ENCODE results near the gene ABLIM3.

Gene ABLIM3

DNA sequence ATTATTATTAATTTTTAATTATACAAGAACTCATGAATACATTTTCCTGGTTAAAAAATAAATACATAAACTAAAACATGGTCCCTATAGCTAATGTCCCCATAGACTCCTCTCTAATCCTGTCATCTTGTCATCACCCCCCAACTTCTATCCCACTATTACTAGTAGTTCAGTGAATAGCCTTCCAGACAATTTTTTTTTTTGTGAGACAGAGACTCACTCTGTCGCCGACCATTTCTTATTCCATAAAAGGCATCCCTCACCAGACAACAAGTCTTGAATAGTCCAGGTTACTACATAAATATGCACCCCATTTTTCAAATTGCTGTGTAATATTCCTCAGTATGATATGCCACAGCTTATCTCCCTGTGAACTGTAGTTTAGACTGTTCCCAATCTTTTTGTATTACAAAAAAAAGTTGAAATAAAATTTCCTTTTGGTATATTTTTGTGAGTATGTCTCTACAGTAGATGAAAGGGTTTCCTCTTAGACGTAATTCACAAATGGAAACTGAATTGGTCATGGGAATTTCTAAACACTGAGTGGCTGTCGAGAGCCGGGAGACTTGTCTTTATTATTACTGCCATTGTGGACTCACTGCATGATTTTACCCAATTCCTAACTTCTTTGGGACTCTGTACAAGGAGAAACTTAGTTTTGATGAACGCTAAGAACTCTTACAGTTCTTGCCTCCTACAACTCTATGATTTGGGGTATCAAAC lies 6.4 kb upstream of the ABLIM3 start:
- Histone ChIP-seq H3K27me3 (replicated peaks; ENCODE audit: control insufficient read depth, insufficient read depth, low read length) (no peaks in the 10 kb centered on the region), H3K9ac (ENCODE audit: low read length) (peak overlapping the region; percentile 80), H3K4me3 (ENCODE audit: low read length) (no peak overlapping the region), H3K9me3 (ENCODE audit: control insufficient read depth, low read length) (no peaks in the 10 kb centered on the region), H3K36me3 (ENCODE audit: control insufficient read depth, insufficient read depth, low read length, severe bottlenecking) (no peaks in the 10 kb centered on the region), H3K4me1 (ENCODE audit: control insufficient read depth, insufficient read depth, low read length) (peaks cover 64% of the 10 kb centered on the region)
- no peak for DNase-seq (ENCODE audit: low read depth)

DNA sequence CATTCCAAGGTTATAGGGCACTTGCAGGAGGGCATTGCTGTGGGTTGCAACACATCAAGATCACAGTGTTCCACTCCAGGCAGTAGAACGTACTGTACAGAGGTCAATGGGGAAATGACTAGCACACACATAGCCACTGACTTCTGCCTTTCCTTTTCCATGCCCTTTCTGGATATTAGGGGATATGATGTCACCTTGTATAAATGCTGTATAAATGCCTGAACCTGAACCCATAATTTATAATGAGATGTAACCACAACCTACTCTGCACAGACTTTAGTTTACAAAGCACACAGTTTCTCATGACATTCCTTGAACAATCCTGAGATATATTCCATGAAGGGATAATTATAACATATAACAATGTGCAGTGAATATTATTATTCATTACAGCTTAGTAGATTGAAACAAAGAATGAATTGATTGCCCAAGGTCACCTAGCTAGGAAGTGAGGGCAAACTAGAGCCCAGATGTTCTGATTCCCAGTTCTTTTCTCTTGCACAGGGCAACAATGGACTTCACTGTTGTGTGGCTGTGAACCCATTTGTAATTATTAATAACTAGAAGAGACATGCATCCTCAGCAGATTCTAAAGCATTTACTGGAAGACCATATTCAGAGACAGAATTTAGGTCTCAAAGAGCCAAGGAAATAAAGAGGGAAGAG lies 5.6 kb upstream of the ABLIM3 start:
- no peaks in the 10 kb centered on the region for H3K36me3 ChIP-seq (ENCODE audit: control insufficient read depth, insufficient read depth, low read length, severe bottlenecking)
- no peaks in the 10 kb centered on the region for H3K9me3 ChIP-seq (ENCODE audit: control insufficient read depth, low read length)
- no peaks in the 10 kb centered on the region for H3K27me3 ChIP-seq (replicated peaks; ENCODE audit: control insufficient read depth, insufficient read depth, low read length)
- H3K9ac ChIP-seq (ENCODE audit: low read length) = peak overlapping the region; percentile 80
- H3K4me1 ChIP-seq (ENCODE audit: control insufficient read depth, insufficient read depth, low read length) = peaks cover 61% of the 10 kb centered on the region
- peak; percentile 28 for DNase-seq (ENCODE audit: low read depth)
- peak overlapping the region; percentile 12 for H3K4me3 ChIP-seq (ENCODE audit: low read length)

DNA sequence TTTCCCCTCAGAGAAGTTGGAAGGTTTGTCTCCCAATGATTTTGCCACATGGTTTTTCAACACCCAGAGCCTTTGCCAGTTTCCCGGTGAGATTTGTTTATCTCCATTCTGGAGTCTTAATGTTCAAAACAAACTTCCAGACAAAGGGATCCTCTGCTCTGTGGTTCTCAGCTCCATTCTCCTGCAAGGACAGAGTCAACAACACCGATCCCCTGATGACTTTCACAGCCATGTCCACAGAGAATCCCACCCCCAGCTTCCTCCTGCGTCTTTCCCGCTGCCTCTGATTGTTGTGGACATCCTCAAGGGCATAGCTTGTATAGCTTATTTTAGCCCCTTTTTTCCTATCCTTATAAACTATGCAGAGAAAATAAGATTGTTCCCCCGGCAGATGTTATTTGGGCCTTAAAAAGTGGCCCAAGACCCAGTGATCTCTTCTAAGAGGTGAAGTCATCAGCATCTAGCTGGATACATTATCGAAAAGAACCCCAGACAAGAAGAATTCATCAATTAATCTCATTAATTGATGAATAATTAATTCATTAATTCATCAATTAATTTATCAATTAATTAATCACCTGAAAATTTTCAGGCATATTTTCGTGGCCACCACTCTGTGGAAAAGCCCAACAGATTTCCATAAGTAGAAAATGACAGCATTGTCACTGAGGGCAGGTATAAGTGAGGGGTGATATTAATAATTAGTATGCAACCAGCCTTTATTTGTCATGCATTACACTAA lies 2.9 kb upstream of the ABLIM3 start:
- DNase-seq (ENCODE audit: low read depth) = no peak
- Histone ChIP-seq H3K36me3 (ENCODE audit: control insufficient read depth, insufficient read depth, low read length, severe bottlenecking) (no peaks in the 10 kb centered on the region), H3K4me3 (ENCODE audit: low read length) (no peak overlapping the region), H3K9me3 (ENCODE audit: control insufficient read depth, low read length) (no peaks in the 10 kb centered on the region), H3K9ac (ENCODE audit: low read length) (no peak overlapping the region), H3K4me1 (ENCODE audit: control insufficient read depth, insufficient read depth, low read length) (peaks cover 55% of the 10 kb centered on the region), H3K27me3 (replicated peaks; ENCODE audit: control insufficient read depth, insufficient read depth, low read length) (no peaks in the 10 kb centered on the region)

DNA sequence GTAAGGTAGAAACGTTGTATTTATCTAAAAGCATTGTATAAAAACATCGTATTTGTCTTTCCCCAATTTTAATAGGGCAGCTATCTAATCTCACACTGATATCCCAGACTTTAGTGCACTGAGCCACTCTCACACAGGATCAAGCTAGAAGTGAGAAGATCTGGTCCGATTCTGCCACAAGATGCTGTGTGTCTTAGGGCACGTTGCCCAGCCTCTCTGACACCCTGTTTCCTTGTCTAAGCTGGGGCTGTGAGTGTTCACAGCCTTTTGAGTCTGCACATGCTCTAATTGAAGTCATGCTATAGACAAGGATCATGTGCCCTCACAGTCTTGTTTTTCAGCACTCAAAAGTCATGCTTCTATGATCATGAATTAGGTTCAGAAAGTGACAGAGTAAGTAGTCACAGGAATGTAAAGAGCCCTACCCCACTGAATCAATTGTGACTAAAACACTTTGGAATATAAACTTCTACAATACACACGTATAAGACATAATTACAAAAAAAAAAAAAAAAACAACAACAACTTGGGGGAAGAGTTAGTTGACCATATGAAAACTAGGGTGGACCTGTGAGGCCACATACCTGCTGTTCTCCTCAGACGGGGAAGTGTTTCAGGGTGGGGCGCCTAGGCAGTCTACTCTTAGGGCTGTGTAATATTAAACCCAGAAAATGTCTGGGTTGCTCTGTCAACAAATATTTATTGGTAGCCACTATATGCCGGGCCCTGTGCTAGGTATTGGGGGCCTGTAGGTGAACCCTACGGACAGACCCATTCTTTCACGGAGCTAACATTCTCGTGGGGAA lies 893 bp upstream of the ABLIM3 start:
- H3K4me1 ChIP-seq (ENCODE audit: control insufficient read depth, insufficient read depth, low read length) = peaks cover 53% of the 10 kb centered on the region
- no peaks in the 10 kb centered on the region for H3K27me3 ChIP-seq (replicated peaks; ENCODE audit: control insufficient read depth, insufficient read depth, low read length)
- H3K9ac ChIP-seq (ENCODE audit: low read length) = peak overlapping the region; percentile 95
- H3K36me3 ChIP-seq (ENCODE audit: control insufficient read depth, insufficient read depth, low read length, severe bottlenecking) = no peaks in the 10 kb centered on the region
- no peaks in the 10 kb centered on the region for H3K9me3 ChIP-seq (ENCODE audit: control insufficient read depth, low read length)
- no peak for DNase-seq (ENCODE audit: low read depth)
- H3K4me3 ChIP-seq (ENCODE audit: low read length) = no peak overlapping the region

DNA sequence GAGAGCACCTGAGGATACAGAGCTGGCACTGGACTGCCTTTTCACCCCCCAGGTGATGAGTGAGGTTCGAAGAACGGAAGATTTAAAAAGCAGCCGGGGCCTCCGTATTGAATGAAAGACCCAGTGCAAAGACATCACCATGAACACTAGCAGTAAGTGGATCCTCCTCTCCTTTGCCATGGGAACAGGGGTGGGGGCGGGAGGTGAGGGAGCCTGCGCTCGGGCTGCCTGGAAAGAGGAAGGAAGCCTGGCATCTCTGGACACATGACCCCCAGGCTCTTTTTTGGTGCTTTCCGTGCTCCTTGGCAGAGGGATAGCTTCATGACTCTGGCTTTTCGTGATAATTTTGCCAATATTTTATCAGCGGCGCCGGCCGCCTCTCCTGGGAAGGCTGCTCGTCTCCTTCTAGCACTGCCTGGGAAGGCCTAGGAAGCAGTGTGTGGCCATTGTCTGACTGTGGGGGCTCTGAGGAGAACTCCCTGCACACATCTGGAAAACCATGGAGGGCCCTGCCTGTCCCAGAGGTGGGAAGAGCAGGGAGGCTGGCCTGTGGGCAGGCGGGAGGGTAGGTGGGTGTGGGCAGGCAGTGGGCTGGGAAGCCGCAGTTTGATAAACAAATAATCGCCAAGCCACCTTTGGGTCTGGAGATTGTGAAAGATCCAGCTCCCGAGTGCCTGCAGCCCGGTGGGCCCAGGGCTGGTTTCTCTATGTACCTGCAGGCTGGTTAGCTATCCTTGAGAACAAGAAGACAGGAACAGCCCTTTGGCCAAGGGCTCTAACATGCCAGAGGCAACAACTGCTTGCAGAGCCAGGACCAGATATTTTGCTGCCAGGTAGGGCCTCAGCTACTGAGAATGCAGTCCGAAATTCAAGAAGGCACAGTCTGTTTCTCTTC lies 911 bp downstream of the ABLIM3 start:
- H3K27me3 ChIP-seq (replicated peaks; ENCODE audit: control insufficient read depth, insufficient read depth, low read length) = no peaks in the 10 kb centered on the region
- H3K4me1 ChIP-seq (ENCODE audit: control insufficient read depth, insufficient read depth, low read length) = peaks cover 38% of the 10 kb centered on the region
- peak overlapping the region; percentile 98 for H3K4me3 ChIP-seq (ENCODE audit: low read length)
- DNase-seq (ENCODE audit: low read depth) = no peak
- no peaks in the 10 kb centered on the region for H3K9me3 ChIP-seq (ENCODE audit: control insufficient read depth, low read length)
- H3K36me3 ChIP-seq (ENCODE audit: control insufficient read depth, insufficient read depth, low read length, severe bottlenecking) = no peaks in the 10 kb centered on the region
- peak overlapping the region; percentile 95 for H3K9ac ChIP-seq (ENCODE audit: low read length)

DNA sequence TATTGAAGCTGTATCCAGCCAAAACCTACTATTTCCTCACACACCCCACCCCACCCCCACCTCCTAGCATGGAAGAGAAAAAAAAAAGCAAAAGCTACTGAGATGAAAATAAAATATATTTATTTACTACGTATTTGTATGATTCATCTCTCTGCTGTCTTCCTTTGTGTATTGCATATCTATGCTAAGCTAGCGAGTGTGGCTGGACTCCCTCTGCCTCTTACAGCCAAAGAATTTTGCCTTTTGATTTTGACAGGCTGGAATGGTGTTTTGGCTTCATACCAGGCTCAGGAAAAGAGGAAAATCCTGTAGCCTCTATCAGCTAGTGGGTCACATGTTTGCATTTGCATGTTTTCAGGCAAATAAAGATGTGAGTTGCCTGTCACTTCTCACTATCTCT lies 2.2 kb downstream of the ABLIM3 start:
- H3K27me3 ChIP-seq (replicated peaks; ENCODE audit: control insufficient read depth, insufficient read depth, low read length) = no peaks in the 10 kb centered on the region
- peak overlapping the region; percentile 72 for H3K9ac ChIP-seq (ENCODE audit: low read length)
- H3K9me3 ChIP-seq (ENCODE audit: control insufficient read depth, low read length) = no peaks in the 10 kb centered on the region
- DNase-seq (ENCODE audit: low read depth) = peak; percentile 79
- H3K4me1 ChIP-seq (ENCODE audit: control insufficient read depth, insufficient read depth, low read length) = peaks cover 44% of the 10 kb centered on the region
- no peaks in the 10 kb centered on the region for H3K36me3 ChIP-seq (ENCODE audit: control insufficient read depth, insufficient read depth, low read length, severe bottlenecking)
- H3K4me3 ChIP-seq (ENCODE audit: low read length) = peak overlapping the region; percentile 98

DNA sequence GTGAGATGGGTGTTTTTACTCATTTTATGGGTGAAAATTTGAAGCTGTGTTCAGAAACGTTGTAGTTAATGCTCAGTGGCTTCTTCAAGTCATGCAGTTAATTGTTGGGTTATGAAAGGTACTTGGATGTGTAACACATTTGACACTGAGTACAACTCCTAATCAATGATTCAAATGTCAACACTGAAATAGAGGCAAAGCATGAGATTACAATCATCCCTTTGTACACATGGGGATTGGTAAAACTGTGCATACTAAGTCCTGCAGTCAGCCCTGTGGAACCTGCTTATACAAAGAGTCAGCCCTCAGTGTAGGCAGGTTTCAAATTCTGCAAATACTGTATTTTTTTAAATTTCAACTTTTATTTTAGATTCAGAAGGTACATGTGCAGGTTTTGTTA lies 3.3 kb downstream of the ABLIM3 start:
- Histone ChIP-seq H3K4me1 (ENCODE audit: control insufficient read depth, insufficient read depth, low read length) (peaks cover 46% of the 10 kb centered on the region), H3K9ac (ENCODE audit: low read length) (peak overlapping the region; percentile 72), H3K9me3 (ENCODE audit: control insufficient read depth, low read length) (no peaks in the 10 kb centered on the region), H3K36me3 (ENCODE audit: control insufficient read depth, insufficient read depth, low read length, severe bottlenecking) (no peaks in the 10 kb centered on the region), H3K27me3 (replicated peaks; ENCODE audit: control insufficient read depth, insufficient read depth, low read length) (no peaks in the 10 kb centered on the region), H3K4me3 (ENCODE audit: low read length) (peak overlapping the region; percentile 98)
- no peak for DNase-seq (ENCODE audit: low read depth)

DNA sequence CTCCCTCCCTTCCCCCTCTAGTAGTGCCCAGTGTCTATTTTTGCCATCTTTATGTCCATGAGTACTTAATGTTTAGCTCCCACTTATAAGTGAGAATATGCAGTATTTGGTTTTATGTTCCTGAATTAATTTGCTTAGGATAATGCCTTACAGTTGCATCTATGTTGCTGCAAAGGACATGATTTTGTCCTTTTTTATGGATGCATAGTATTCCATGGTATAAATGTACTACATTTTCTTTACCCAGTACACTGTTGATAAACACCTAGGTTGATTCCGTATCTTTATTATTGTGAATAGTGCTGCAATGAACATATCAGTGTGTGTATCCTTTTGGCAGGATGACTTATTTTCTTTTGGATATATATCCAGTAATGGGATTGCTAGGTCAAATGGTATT lies 3.8 kb downstream of the ABLIM3 start:
- no peak for DNase-seq (ENCODE audit: low read depth)
- no peaks in the 10 kb centered on the region for H3K9me3 ChIP-seq (ENCODE audit: control insufficient read depth, low read length)
- peaks cover 51% of the 10 kb centered on the region for H3K4me1 ChIP-seq (ENCODE audit: control insufficient read depth, insufficient read depth, low read length)
- no peaks in the 10 kb centered on the region for H3K27me3 ChIP-seq (replicated peaks; ENCODE audit: control insufficient read depth, insufficient read depth, low read length)
- no peaks in the 10 kb centered on the region for H3K36me3 ChIP-seq (ENCODE audit: control insufficient read depth, insufficient read depth, low read length, severe bottlenecking)
- no peak overlapping the region for H3K9ac ChIP-seq (ENCODE audit: low read length)
- peak overlapping the region; percentile 98 for H3K4me3 ChIP-seq (ENCODE audit: low read length)

DNA sequence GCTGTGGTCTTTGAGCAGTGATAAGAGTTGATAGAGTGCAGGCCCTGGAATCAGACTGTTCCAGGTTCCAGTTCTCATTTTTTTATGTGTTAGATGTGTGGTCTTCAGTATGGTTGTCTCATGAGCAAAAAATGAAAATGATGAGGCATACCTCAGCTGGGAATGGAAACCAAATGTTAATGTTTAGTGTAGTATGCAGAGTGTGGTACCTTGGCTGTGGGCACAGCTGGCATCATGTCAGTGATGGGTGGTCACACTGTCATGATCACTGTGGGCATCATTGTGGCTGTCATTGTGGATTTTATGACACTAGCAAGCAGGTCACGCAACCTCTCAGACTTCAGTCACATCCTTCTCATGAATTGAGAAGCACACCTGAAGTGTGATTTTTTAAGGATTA lies 6.4 kb downstream of the ABLIM3 start:
- Histone ChIP-seq H3K9me3 (ENCODE audit: control insufficient read depth, low read length) (no peaks in the 10 kb centered on the region), H3K36me3 (ENCODE audit: control insufficient read depth, insufficient read depth, low read length, severe bottlenecking) (no peaks in the 10 kb centered on the region), H3K9ac (ENCODE audit: low read length) (no peak overlapping the region), H3K4me3 (ENCODE audit: low read length) (no peak overlapping the region), H3K27me3 (replicated peaks; ENCODE audit: control insufficient read depth, insufficient read depth, low read length) (no peaks in the 10 kb centered on the region), H3K4me1 (ENCODE audit: control insufficient read depth, insufficient read depth, low read length) (peaks cover 60% of the 10 kb centered on the region)
- DNase-seq (ENCODE audit: low read depth) = no peak

DNA sequence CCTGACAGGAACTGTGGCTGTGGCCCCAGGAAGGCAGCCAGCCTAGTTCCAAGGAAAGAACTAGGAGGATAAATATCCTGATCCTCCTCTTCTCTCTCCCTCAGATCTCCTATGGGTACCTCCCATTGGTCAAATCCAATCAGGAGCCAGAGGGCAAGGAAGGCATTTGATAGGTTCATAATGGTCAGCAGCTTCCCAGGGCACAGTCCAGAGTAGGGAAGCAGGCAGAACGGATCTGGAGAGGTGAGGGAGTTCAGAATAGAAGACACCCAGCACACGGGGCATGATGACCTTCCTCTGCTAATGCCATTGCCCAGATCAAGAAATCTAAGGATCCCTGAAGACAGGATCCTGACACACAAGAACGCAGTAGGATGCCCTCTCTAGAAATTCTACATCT lies 8.6 kb downstream of the ABLIM3 start:
- no peaks in the 10 kb centered on the region for H3K9me3 ChIP-seq (ENCODE audit: control insufficient read depth, low read length)
- H3K36me3 ChIP-seq (ENCODE audit: control insufficient read depth, insufficient read depth, low read length, severe bottlenecking) = no peaks in the 10 kb centered on the region
- no peak for DNase-seq (ENCODE audit: low read depth)
- H3K4me1 ChIP-seq (ENCODE audit: control insufficient read depth, insufficient read depth, low read length) = peaks cover 65% of the 10 kb centered on the region
- H3K27me3 ChIP-seq (replicated peaks; ENCODE audit: control insufficient read depth, insufficient read depth, low read length) = no peaks in the 10 kb centered on the region
- H3K4me3 ChIP-seq (ENCODE audit: low read length) = no peak overlapping the region
- no peak overlapping the region for H3K9ac ChIP-seq (ENCODE audit: low read length)
